ENCODE data around the gene AFDN.

Gene AFDN

GRCh38 chr6:167795321-167795811, 31.3 kb upstream of the AFDN start:
- no peak for DNase-seq

- DNase-seq, result no peak
Measured at GRCh38 chr6:167795874-167796191, 30.9 kb upstream of the AFDN start.

- DNase-seq, result no peak
Measured at GRCh38 chr6:167796192-167796981, 30.3 kb upstream of the AFDN start.

GRCh38 chr6:167797011-167797471, 29.7 kb upstream of the AFDN start:
- DNase-seq, result no peak

- DNase-seq, result no peak
Measured at GRCh38 chr6:167797476-167798265, 29.0 kb upstream of the AFDN start.

- no peak for DNase-seq
Measured at GRCh38 chr6:167798453-167798852, 28.3 kb upstream of the AFDN start.

GRCh38 chr6:167799033-167799821, 27.5 kb upstream of the AFDN start:
- DNase-seq, result no peak

GRCh38 chr6:167800549-167800948, 26.2 kb upstream of the AFDN start:
- DNase-seq, result no peak

GRCh38 chr6:167801263-167801662, 25.4 kb upstream of the AFDN start:
- no peak for DNase-seq

- no peak for DNase-seq
Measured at GRCh38 chr6:167802339-167802738, 24.4 kb upstream of the AFDN start.

- no peak for DNase-seq
Measured at GRCh38 chr6:167803816-167804215, 22.9 kb upstream of the AFDN start.

- DNase-seq, result no peak
Measured at GRCh38 chr6:167804281-167805013, 22.3 kb upstream of the AFDN start.

GRCh38 chr6:167805349-167806060, 21.2 kb upstream of the AFDN start:
- DNase-seq, result no peak

GRCh38 chr6:167806061-167806700, 20.5 kb upstream of the AFDN start:
- no peak for DNase-seq

- DNase-seq, result no peak
Measured at GRCh38 chr6:167807200-167807599, 19.5 kb upstream of the AFDN start.

GRCh38 chr6:167807756-167808155, 19.0 kb upstream of the AFDN start:
- no peak for DNase-seq

GRCh38 chr6:167811040-167811439, 15.7 kb upstream of the AFDN start:
- DNase-seq, result no peak

GRCh38 chr6:167811442-167812087, 15.1 kb upstream of the AFDN start:
- DNase-seq, result no peak

GRCh38 chr6:167812088-167812487, 14.6 kb upstream of the AFDN start:
- DNase-seq, result no peak

- no peak for DNase-seq
Measured at GRCh38 chr6:167815296-167815980, 11.3 kb upstream of the AFDN start.

Data from stimulated activated CD4-positive, alpha-beta T cell treated with anti-CD3 and anti-CD28 coated beads, Interleukin-2, amount 100 ng/mL, for 24 hours (primary cell).